ENCODE results near the gene HS3ST2.
"Not testable (repeated sequence)": the region's sequence is repeated elsewhere in the genome, so short reads cannot be mapped to it uniquely, and the experiment has no call there.

Gene HS3ST2

GRCh38 chr16:22814711-22815105 lies 746 bp downstream of the HS3ST2 start:
- no peak for DNase-seq

- no peak for DNase-seq
Observed at GRCh38 chr16:22815863-22816262, 1.9 kb downstream of the HS3ST2 start.

GRCh38 chr16:22816475-22816874 lies 2.5 kb downstream of the HS3ST2 start:
- no peak for DNase-seq

- not testable (repeated sequence) for DNase-seq
Observed at GRCh38 chr16:22818736-22819135, 4.8 kb downstream of the HS3ST2 start.

GRCh38 chr16:22838681-22839080 lies 24.7 kb downstream of the HS3ST2 start:
- DNase-seq: no peak

GRCh38 chr16:22842031-22842430 lies 28.1 kb downstream of the HS3ST2 start:
- not testable (repeated sequence) for DNase-seq

- DNase-seq: no peak
Observed at GRCh38 chr16:22843122-22843521, 29.2 kb downstream of the HS3ST2 start.

- DNase-seq: no peak
Observed at GRCh38 chr16:22843856-22844255, 29.9 kb downstream of the HS3ST2 start.

GRCh38 chr16:22844416-22844815 lies 30.5 kb downstream of the HS3ST2 start:
- DNase-seq: no peak

- DNase-seq: no peak
Observed at GRCh38 chr16:22847100-22847499, 33.1 kb downstream of the HS3ST2 start.

- DNase-seq: no peak
Observed at GRCh38 chr16:22847690-22848089, 33.7 kb downstream of the HS3ST2 start.

- DNase-seq: no peak
Observed at GRCh38 chr16:22848451-22848850, 34.5 kb downstream of the HS3ST2 start.

GRCh38 chr16:22849517-22849916 lies 35.6 kb downstream of the HS3ST2 start:
- no peak for DNase-seq

- no peak for DNase-seq
Observed at GRCh38 chr16:22855231-22855630, 41.3 kb downstream of the HS3ST2 start.

GRCh38 chr16:22857296-22858025 lies 43.5 kb downstream of the HS3ST2 start:
- no peak for DNase-seq

GRCh38 chr16:22859925-22860324 lies 46.0 kb downstream of the HS3ST2 start:
- DNase-seq: no peak

GRCh38 chr16:22861580-22861979 lies 47.6 kb downstream of the HS3ST2 start:
- no peak for DNase-seq

GRCh38 chr16:22862046-22862445 lies 48.1 kb downstream of the HS3ST2 start:
- no peak for DNase-seq

- no peak for DNase-seq
Observed at GRCh38 chr16:22864375-22864774, 50.4 kb downstream of the HS3ST2 start.

GRCh38 chr16:22868593-22869224 lies 54.7 kb downstream of the HS3ST2 start:
- no peak for DNase-seq

- DNase-seq: no peak
Observed at GRCh38 chr16:22871861-22872260, 57.9 kb downstream of the HS3ST2 start.

GRCh38 chr16:22874394-22874793 lies 60.4 kb downstream of the HS3ST2 start:
- no peak for DNase-seq

- no peak for DNase-seq
Observed at GRCh38 chr16:22878955-22879354, 65.0 kb downstream of the HS3ST2 start.

- no peak for DNase-seq
Observed at GRCh38 chr16:22879466-22879865, 65.5 kb downstream of the HS3ST2 start.

- DNase-seq: no peak
Observed at GRCh38 chr16:22882981-22883380, 69.0 kb downstream of the HS3ST2 start.
